Measurements from ENCODE around the gene CEL.
"Not testable (repeated sequence)": the region's sequence is repeated elsewhere in the genome, so short reads cannot be mapped to it uniquely, and the experiment has no call there.

Gene CEL

DNA sequence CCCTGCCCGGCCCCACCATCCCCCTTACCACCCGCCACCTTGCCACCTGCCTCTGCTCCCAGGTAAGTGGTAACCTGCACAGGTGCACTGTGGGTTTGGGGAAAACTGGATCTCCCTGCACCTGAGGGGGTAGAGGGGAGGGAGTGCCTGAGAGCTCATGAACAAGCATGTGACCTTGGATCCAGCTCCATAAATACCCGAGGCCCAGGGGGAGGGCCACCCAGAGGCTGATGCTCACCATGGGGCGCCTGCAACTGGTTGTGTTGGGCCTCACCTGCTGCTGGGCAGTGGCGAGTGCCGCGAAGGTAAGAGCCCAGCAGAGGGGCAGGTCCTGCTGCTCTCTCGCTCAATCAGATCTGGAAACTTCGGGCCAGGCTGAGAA lies at the start of gene CEL:
CEL (plus strand) TSS at position 218 of the 382 bp plus-strand sequence; CDS start at position 240, 22 bp downstream.
- not testable (repeated sequence) for DNase-seq (ENCODE audit: low read depth)

DNA sequence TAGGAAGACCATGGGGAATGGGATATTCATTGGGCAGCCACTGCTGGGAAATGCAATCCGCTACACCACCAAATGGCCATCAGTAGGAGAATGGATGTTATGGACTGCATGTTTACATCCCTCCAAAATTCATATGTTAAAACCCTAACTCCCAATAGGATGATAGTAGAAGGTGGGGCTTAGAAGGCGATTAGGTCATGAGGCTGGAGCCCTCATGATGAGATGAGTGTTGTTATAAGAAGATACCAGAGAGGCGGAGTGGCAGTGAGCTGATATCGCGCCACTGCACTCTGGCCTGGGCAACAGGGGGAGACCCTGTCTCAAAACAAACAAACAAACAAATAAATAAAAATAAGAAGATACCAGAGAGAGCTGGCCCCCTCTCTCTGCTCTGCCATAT lies 47.1 kb upstream of the CEL start:
- DNase-seq (ENCODE audit: low read depth), result no peak

DNA sequence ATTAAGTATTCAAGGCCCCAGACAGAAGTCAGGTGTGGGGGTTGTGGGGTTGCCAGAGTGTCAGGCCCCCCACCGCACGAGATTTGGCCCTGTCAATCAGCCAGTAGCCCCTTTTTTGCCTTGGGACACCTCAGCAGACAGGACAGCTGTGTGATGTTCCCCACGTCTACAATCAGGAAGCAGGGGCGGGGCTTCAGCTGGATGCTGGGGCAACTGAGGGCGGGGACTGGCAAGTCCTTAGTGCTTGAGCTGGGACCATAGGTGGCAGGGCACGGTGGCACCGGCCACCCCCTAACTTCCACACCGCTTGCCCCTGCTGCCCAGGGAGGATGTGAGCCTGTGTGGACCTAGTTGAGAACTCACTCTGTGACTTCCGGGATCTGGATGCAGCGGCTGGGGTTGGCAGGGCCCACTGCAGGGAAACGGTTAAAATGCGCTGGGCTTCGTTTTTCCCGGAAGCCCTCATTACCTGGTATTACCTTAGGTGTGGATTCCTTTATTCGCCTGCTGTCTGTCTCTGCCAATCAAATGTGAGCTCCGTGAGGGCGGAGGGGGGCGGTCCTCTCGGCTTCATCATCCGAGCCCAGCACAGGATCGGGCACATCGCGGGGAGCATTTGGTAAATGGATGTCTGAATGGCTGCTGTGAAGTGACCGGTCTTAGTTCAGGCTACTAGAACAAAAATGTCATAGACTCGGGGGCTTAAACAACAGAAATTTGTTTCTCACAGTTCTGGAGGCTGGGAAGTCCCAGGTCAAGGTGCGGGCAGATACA lies 38.5 kb upstream of the CEL start:
- no peak for DNase-seq (ENCODE audit: low read depth)

DNA sequence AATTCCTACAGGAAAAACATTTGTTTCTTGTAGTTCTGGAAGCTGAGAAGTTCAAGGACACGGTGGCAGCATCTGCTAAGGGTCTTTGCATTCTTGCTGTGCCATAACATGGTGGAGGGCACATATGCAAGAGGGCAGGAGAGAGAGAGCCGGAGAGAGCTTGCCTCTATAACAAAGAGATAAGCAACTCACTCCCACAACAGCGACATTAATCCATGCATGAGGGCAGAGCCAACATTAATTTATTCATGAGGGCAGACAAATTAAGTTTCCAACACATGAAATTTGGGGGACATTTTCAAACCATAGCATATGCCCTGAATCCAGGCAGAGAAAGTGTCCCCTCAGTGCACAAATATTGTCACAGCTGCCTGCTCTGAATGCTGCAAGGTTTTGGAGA lies 35.4 kb upstream of the CEL start:
- DNase-seq (ENCODE audit: low read depth), result no peak

DNA sequence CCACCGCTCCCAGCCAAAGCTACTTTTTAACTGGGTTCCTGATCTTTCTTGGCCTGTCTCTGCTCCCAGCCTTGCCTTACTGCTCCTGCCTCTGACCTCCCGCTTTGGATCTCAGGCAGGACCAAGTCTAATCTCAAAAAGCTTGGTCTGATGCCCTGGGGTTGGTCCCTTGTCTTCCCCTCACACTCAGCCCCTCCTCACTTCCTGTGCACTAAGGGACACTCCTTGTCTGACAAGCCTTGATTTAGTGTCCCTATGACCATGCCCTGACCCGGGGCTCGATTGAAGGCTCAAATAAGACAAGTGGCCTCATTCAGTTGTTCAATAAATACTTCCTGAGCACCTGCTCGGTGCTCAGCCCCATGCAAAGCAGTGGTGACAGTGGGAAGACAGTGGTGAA lies 34.6 kb upstream of the CEL start:
- no peak for DNase-seq (ENCODE audit: low read depth)

DNA sequence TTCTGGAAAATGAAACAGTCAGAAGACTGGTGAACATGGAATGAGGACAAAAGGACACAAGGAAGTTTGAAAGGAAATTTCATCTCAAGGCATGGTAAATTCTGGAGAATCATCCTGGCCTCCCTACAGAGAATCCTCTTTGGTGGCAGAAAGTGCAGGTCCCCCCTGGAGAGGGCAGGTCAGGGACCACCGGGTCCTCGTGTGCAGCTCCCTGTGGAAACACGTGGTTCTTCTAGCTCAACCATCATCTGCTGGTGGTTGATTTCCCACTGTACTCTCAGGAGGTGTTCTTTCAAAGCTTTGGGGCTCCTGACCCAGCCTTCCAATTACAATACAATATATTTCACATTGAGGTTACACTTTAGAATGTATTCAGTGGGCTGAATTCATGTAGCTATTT lies 33.6 kb upstream of the CEL start:
- no peak for DNase-seq (ENCODE audit: low read depth)

DNA sequence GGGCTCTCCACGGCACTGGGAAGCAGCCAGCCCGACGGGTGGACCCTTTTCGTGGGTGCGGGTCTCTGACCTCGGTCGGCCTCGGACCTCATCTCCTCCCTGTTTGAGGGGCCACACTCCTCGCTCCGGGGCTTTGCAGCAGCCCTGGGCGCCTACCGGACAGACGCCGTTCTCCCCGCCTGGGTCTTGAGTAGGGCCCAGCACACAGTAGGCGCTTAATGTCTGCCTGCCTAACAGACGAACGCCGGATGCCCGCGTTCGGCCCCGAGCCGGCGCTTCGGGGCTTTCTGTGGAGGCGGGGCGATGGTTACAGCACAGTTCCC lies 31.8 kb upstream of the CEL start:
- DNase-seq (ENCODE audit: low read depth), result no peak

DNA sequence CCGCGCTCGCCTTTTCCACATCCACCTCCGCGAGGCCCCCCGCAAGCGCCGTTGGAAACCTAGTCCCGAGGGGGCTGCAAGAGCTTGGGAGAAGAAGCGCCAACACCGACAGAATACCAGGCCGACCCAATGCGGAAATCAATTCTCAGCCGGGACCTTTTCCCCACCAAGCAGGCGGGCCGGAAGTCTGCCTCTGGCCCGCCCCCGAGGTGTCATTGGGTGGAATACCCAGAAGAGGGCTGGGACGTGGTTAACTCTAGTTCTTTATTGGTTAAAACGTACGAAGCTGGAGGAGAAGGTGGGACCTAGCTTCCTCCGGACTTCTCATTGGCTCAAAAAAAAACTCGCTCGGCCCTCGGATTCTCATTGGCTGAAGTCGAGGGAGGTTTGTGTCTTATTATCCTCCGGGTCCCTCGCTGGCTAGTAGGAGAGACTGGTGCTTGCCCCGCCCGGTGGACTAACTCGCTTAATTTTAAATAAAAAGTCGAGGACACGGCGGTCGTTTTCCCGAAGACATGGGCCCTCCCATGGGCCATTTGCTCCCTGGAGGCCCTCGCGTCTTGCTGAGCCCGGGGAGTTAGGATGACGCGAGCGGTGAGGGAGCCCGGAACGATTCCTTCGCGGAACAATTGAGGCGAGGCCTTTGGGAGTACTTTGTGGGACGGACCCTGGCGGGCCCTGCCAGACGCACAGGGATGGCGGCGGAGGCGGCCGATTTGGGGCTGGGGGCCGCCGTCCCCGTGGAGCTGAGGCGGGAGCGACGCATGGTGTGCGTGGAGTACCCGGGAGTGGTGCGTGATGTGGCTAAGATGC lies 31.3 kb upstream of the CEL start, which contains the start of gene GTF3C5:
GTF3C5 (plus strand) TSS at position 681 of the 813 bp plus-strand sequence; CDS start at position 696, 15 bp downstream.
- DNase-seq (ENCODE audit: low read depth), result peak; percentile 87

DNA sequence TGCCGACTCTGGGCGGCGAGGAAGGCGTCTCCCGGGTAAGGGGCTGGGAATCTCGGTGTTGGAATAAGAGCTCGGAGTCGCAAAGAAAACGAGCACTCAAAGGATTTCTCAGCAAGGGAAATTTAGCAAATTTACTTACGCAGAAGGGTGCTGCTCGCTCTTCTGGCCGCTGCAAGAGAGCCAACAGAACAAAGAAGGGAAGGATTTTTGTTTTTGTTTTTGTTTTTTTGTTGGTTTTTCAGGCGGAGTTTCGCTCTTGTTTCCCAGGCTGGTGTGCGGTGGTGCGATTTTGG lies 30.7 kb upstream of the CEL start:
- no peak for DNase-seq (ENCODE audit: low read depth)

DNA sequence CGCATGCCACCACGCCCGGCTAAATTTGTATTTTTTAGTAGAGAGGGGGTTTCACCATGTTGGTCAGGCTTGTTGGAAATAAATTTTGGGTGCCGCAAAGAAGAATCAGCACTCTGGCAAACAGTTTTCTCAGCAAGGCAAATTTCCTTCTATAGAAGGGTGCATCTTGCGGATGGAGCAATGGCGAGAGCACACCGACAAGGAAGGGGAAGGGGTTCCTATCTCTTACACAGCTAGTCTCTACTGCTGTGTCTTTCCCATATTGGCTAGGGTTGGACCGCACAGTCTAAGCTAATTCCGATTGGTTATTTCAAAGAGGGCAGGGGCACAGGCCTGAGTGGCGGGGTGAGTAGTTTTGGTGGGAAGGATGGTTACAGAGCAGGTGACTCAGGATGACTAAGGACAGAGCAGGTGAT lies 30.3 kb upstream of the CEL start:
- no peak for DNase-seq (ENCODE audit: low read depth)

DNA sequence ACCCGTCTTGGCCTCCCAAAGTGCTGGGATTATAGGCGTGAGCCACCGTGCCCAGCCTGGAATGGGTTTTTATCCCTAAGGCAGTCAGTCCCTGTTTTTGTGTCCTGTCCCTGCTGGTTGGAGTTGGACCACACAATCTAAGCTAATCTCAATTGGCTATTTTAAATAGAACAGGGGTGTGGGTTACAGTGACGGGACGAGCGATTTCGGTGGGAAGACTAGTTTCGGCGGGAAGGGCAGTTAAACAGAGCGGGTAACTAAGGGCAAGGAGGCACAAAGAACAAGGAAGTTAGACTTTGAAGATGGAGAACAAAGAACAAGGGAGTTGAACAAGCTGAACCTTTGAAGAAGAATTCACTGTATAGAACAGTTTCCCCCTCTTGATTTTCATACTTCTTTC lies 29.6 kb upstream of the CEL start:
- DNase-seq (ENCODE audit: low read depth), result no peak

DNA sequence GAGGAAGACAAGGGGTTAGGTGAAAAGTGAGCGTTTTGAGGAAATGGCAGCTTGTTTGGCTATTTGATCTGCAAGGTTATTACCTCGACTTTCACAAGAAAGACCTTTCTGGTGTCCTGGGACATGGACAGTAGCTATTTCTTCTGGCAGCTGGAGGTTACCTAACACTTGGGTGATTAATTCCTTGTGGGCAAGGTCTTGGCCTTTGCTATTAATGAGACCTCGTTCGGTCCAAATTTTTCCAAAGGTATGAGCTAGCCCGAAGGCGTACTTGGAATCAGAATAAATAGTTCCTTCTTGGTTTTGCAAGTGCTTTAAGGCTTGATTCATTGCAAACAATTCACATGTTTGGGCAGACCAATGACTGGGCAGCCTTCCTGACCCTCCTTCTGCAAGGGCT lies 26.1 kb upstream of the CEL start:
- no peak for DNase-seq (ENCODE audit: low read depth)

DNA sequence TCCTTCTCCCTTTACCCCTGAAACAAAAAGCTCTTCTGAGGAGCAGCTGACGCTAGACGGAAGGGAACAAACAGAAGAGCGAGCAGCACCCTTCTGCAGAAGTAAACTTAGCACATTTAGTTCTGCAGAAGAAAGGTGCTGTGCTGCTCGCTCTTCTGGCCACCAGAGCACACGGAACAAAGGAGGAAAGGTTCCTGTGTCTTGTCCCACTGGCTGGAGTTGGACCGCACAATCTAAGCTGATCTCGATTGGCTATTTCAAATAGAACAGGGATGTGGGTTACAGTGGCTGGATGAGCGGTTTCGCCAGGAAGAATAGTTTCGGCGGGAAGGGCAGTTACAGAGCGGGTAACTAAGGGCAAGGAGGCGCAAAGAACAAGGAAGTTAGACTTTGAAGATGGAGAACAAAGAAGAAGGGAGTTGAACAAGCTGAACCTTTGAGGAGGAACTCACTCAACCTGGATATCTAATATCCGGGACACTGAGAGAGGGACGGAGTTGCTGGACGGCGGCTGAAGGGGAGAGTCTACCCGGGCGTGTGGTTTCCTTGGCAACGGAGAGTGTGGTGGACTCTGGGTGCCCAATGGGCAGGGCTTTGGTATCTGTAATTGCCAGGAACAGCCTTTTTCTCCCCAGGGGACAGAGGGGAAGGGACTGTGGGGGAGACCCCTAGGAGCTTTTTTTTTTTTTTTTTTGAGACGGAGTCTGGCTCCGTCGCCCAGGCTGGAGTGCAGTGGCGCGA lies 23.8 kb upstream of the CEL start:
- no peak for DNase-seq (ENCODE audit: low read depth)

DNA sequence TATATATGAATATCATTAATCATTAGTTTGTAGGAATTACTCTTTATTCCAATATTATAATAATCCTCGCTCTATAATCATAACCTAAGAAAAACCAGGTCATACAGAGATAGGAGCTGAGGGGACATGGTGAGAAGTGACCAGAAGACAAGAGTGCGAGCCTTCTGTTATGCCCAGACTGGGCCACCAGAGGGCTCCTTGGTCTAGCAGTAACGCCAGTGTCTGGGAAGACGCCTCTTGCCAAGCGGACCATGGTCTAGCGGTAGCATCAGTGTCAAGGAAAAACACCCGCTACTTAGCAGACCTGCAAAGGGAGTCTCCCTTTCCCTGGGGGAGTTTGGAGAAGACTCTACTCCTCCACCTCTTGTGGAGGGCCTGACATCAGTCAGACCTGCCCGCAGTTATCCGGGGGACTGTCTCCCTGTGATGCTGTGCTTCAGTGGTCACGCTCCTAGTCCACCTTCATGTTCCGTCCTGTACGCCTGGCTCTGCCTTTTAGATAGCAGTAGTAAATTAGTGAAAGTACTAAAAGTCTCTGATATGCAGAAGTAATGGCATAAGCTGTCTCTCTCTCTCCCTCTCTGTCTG lies 20.8 kb upstream of the CEL start:
- not testable (repeated sequence) for DNase-seq (ENCODE audit: low read depth)

DNA sequence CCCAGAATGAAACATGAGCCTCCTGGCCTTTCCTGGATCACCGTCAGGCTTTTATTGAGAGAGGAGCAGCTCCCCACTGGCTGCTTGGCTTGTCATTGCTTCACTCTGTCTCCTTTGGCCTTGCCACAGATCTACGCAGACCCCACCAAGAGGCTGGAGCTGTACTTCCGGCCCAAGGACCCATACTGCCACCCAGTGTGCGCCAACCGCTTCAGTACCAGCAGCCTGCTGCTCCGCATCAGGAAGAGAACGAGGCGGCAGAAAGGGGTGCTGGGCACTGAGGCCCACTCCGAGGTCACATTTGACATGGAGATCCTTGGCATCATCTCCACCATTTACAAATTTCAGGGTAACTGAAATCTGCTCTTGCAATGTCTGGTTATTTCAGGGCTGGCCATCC lies 19.8 kb upstream of the CEL start:
- no peak for DNase-seq (ENCODE audit: low read depth)

DNA sequence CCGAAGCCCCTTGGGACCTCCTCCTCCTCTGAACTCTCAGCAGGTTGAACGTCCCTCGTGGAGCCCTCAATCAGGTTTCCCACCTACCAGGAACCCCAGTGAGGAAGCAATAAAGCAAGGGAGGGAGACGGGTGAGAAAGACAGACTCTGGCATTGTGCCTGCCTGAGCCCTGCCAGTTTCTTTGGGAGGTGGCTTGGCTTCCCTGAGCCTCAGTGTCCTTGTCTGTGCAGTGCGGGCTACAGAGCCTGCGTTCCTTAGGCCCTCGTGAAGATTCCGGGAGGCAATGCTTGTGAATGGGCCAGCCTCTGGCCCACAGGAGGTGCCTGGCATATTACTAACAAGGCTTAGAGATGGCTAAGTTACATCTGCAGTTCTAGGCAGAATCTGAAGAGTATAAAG lies 19.1 kb upstream of the CEL start:
- no peak for DNase-seq (ENCODE audit: low read depth)

DNA sequence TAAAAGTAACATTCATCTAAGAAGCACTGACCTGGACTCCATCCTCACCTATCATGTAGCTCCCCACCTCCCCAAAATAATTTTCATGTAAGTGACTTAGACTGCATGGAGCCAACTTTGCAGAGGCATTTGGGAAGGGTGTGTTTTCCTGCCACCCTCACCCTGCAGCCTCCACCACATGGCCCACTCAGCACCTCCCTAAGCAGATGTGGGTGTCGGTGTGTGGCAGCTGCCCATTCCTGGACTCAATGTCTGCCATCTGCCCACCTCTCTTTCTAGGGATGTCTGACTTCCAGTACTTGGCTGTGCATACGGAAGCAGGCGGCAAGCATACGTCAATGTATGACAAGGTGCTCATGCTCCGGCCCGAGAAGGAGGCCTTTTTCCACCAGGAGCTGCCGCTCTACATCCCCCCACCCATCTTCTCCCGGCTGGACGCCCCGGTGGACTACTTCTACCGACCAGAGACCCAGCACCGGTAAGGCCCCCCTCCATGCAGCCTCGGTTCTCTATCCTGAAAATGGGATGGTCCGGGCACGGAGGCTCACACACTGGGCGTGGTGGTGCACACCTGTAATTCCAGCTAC lies 18.2 kb upstream of the CEL start:
- no peak for DNase-seq (ENCODE audit: low read depth)

DNA sequence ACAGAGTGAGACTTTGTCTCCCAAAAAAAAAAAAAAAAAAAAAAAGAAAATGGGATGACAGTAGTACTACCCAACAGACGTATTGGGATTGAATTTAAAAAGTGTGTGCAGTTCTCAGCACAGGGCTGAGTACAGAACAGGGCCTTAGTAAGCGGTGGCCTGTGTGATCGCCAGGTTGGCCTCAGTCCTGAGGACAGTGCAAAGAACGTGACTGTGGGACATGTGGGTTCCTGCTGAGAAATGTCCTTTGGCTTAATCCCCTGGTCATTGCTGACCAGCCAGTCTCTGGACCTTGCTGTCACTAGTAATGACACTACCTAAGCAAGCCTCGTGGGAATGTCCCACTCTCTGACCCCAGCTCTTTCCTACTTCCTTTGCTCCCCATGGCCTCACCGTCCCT lies 17.7 kb upstream of the CEL start:
- no peak for DNase-seq (ENCODE audit: low read depth)

DNA sequence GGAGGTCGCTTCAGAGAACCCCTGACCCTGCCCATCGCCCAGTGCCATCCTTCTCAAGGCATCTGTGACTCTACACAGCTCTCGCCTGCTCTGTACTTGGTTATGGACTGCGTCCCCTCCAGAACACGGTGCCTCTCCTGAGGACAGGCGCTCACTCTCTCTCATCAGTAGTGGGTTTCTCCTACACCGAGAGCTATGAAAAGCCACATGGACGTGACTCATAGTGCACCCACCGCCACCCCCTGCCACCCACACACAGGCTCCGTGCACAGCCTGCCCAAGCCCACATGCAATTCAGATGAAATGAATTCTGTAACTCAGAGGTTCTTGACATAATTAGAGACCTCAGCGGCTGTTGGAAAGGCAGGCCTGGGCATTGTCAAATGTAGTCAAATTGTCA lies 17.1 kb upstream of the CEL start:
- no peak for DNase-seq (ENCODE audit: low read depth)

DNA sequence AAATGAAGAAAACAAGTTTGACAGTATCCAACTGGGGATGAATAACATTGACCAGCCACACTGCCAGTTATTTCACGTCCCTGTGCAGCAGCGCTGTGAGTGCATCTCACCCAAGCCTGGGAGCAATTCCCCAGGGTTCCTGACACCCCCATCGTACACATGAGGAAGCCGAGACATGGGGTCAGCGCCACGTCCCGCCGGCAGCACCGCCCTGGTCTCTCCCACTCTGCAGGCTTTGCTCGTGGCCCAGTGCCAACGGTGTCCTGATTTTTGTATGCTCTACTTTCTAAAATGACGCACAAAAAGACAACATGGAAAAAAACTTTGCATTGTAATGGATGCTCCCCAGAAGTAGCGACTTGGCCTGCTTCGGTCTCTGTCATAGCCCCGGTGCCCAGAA lies 16.6 kb upstream of the CEL start:
- no peak for DNase-seq (ENCODE audit: low read depth)

DNA sequence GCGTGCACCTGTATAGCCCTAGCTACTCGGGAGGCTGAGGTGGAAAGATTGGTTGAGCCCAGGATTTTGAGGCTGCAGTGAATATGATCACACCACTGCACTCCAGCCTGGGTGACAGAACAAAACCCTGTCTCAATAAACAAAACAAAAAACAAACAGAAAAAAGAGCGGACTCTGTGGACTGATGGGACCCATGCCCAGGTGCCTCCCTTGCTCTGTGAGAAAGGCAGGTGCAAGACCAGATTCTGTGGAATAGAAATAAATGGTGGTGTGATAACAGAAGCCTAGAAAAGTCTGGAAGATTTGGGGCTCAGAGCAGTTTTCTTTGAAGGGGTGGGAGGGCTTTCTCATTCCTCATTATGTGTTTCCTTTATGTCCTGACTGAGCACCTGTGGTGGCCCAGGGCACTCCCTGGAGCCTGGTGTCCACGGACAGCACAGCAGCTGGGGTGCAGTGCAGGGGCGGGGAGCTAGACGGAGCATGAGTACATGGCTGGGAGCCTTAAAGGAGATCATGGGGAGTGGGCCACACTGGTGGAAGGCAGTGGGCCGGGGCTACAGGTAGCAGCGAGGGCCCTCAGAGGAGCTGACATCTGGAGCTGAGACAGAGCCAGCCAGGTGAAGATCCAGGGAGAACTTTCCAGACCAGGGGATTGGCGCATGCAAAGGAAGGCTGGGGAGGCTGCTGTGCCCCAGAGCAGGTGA lies 15.4 kb upstream of the CEL start:
- no peak for DNase-seq (ENCODE audit: low read depth)

DNA sequence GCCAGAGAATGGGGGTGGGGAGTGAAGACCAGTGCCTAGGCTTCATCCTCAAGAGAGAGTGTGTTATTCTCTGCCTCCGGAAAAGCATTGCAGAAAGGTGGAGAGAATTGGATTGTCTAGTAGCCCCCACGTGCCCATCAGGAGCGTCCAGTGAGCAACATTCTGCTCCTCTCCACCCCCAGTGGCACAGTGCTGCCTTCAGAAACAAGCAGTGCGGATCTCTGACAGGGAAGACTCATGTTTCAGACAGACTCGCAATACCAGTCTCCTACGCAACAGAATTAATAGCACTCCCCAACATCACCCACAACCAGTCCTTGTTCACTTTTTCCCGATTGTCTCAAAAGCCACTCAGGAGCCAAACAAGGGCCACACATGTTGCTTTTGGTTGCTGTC lies 14.9 kb upstream of the CEL start:
- DNase-seq (ENCODE audit: low read depth), result no peak

Measured in activated T-helper 9 cell treated with anti-CD3 and anti-CD28 coated beads, Interleukin-2, amount 50 U/mL, for 16 hours (primary cell).